ENCODE results near the gene CDA. TPM values are rescaled to one million over a fixed set of nuclear protein-coding genes. Genes with fewer than 3 reads are reported as not detected.
A peak's percentile ranks its signal among the peaks of the same experiment; 100 is the strongest.

Gene CDA
- not detected in 2 replicates for polyA plus RNA-seq (2014; cell fraction: cytosol; rRNA removed)
- not detected in 2 replicates for polyA plus RNA-seq (2014; cell fraction: nucleus; rRNA removed)

GRCh38 chr1:20588634-20589225 lies at the start of gene CDA:
Gene CDA (plus strand): TSS chr1:20589097. CDS start chr1:20589130, 33 bp downstream.
- DNase-seq (ENCODE audit: low spot score): no peak

GRCh38 chr1:20540281-20540680 lies 48.6 kb upstream of the CDA start:
- DNase-seq (ENCODE audit: low spot score): no peak

- no peak for DNase-seq (ENCODE audit: low spot score)
Observed at GRCh38 chr1:20546637-20547036, 42.3 kb upstream of the CDA start.

- no peak for DNase-seq (ENCODE audit: low spot score)
Observed at GRCh38 chr1:20551161-20551560, 37.7 kb upstream of the CDA start.

DNA sequence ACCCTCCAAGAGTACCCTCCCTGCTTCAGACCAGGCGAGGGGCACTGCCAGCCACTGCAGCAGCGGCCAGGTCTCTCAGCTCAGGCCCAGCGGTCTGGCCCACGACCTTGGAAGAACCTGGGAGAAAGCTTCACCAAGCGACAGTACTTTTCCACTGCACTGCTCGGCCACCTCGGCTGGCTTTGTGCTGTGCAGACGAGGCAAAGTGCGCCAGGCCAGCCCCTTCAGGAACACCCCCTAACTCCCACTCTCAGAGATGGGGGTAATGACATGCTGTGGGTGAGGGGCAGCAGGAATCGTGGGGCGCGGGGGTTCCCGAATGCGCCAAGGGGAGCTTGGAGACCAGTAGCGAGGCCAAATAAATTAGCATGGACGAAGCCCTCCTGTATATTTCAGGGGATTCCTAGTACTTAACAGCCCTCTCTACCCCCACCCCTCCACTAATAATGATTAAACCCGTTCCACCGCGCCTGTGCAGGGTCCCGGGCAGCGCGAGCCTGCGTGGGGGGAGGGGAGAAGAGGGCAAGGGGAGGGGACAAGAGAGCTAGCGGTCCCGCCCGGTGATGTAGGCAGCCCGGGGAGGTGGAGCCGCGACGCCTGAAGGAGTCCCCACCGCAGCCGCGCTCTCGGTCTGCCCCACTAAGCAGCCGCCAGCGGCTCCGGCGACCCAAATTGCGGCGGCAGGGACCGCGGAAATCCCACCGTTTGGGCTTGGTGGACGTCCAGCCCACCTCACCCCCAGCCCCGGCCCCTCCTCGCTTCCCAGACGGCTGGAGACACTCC lies 36.8 kb upstream of the CDA start, which contains the start of gene FAM43B:
FAM43B (plus strand) TSS at position 629 of the 783 bp plus-strand sequence. CDS start 401 bp downstream, outside the sequence.
- DNase-seq (ENCODE audit: low spot score): peak; percentile 22

GRCh38 chr1:20552728-20553445 lies 36.0 kb upstream of the CDA start:
- no peak for DNase-seq (ENCODE audit: low spot score)

DNA sequence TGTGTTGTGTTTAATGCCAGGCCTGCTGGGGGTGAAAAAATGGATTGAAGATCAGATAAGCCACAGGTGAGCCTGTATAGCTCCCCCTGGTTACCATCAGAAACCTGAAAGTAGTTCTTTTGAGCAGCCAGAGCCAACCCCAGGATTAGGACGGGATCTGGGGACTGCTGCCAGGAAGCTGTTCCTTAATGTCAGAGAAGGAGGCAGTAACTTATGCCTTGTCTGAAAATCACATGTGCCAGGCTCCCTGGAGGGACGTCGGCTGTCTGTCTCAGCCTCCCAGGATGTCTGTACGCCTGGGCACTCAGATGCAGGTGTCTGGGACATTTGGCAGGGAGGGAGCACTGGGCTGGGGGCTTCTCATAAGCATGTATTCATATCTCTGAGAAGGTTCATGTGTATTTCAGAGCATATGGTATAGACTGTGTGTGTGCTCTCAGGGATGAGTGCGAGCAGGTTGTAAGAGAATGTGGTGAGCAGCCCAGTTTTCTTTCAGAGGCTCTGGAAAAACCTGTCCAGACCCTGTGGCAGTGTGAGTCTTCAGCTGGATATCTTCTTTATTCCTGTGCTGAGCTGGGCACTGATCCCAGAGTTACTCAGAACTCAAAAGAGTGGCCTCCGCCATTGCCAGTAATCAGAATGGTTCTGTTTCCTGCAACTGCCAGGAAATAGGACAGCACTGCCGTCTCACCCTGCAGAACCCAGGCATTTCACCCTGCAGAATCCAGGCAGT lies 33.7 kb upstream of the CDA start:
- no peak for DNase-seq (ENCODE audit: low spot score)

- no peak for DNase-seq (ENCODE audit: low spot score)
Observed at GRCh38 chr1:20555758-20556120, 33.2 kb upstream of the CDA start.

GRCh38 chr1:20558191-20558590 lies 30.7 kb upstream of the CDA start:
- DNase-seq (ENCODE audit: low spot score): no peak

- DNase-seq (ENCODE audit: low spot score): no peak
Observed at GRCh38 chr1:20560966-20561365, 27.9 kb upstream of the CDA start.

- DNase-seq (ENCODE audit: low spot score): no peak
Observed at GRCh38 chr1:20565234-20565633, 23.7 kb upstream of the CDA start.

DNA sequence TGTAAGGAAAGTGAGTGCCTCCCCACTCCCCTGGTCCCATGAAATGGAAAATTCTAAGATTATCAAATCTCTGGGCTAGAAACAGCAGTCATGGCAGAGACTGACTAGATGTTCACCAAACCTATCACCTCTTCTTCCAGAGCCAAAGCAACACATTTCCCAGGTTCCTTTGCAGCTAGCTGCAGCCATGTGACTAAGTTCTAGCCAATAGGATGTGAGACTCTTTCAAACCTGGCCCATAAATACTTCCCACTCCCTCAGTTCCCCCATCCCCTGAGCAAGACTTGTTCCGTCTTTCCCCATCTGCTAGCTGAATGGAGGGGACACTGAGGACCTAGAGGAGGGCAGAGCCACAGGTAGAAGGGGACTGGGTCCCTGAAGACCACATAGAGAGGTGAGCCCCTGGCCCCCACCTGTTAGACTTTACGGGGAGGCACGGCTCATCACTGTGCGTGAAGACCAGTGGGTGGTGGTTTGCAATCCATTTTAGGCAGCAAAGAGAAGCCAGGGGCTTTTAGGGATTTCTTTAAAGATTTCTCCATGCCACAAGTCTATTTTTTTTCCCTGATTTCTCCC lies 19.3 kb upstream of the CDA start:
- no peak for DNase-seq (ENCODE audit: low spot score)

DNA sequence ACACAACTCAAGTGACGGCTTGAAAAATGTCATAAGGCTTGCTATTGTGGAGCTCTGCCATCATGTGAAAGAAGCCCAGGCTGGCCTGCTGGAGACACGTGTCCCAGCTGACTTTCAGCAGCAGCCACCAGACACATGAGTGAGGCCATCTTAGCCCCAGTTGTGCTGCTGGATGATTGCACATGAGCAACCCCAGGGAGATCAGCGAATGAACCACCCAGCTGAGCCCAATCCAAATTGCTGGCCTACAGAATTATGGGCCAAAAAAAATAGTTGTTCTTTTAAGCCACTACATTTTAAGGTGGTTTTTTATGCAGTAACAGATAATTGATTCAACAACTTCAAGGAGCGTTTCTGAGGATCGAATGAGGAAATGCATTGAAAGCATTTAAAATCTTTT lies 17.5 kb upstream of the CDA start:
- no peak for DNase-seq (ENCODE audit: low spot score)

GRCh38 chr1:20573987-20574386 lies 14.9 kb upstream of the CDA start:
- no peak for DNase-seq (ENCODE audit: low spot score)

DNA sequence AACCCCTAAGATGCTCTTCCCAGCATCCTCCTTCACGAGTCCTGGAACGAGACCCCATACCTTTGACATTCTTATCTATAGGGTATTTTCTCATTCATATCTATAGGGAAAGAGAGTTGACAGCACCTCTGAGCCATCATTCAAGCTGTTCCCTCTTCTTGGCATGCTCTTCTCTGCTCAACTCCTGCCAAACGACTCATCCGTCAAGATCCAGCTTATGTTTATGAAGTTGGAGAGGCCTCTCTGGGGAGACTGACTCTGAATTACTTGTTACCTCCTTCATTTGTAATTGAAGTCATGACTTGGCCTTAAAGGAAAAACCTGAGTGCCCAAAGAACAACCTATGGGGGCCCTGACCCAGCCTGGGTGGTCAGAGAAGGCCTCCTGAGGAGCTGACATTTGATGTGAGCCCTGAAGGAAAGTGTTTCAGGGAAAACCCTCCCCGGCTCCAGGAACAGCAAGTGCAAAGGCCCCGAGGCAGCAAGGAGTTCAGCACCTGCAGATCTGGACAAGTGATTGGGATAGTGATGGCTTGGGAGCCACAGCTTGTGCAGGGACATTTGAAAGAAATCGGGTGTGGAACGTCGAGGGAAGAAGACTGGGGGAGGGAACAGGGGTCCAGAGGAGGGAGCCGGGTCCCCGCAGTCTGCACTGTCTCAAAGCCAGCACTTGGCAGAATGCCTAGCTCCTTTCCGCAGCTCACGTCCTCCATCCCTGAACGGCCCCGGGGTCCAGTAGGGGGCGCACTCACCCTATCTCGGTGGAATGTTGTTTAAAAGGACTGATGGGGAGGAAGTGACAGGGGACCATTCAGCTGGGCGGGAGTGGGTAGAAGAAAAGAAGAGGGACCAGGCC lies 14.0 kb upstream of the CDA start:
- peak; percentile 40 for DNase-seq (ENCODE audit: low spot score)

DNA sequence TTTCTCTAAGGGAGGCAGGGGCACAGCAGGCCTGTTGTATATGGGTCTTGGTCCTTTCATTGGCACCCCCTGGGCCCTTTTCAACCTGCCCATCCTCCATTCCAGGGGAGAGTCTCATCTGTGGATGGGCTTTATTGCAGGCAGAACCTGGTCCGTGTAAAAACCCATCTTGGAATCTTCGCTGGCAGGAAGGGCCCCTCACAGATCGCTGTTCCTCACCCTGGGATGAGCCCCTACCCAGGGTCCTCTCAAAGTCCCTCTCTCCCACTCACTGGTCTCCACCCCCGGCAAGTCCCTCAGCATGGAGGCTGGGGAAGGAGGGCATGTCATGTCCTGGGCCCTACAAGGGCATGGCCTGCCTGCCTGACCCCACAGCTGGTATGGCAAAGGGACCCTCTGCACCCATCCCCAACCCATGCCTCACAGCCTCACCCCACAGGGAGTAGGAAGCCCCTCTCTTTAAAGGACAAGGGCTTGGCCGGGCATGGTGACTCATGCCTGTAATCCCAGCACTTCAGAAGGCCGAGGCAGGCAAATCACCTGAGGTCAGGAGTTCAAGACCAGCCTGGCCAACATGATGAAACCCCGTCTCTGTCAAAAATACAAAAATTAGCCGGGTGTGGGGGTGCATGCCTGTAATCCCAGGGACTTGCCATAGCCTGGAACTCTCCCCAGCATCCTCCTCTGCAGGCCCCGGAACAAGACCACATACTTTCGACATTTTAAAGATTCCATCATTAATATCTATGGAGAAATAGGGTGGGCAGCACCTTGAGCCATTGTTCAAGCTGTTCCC lies 13.2 kb upstream of the CDA start:
- no peak for DNase-seq (ENCODE audit: low spot score)

- no peak for DNase-seq (ENCODE audit: low spot score)
Observed at GRCh38 chr1:20578062-20578461, 10.8 kb upstream of the CDA start.

DNA sequence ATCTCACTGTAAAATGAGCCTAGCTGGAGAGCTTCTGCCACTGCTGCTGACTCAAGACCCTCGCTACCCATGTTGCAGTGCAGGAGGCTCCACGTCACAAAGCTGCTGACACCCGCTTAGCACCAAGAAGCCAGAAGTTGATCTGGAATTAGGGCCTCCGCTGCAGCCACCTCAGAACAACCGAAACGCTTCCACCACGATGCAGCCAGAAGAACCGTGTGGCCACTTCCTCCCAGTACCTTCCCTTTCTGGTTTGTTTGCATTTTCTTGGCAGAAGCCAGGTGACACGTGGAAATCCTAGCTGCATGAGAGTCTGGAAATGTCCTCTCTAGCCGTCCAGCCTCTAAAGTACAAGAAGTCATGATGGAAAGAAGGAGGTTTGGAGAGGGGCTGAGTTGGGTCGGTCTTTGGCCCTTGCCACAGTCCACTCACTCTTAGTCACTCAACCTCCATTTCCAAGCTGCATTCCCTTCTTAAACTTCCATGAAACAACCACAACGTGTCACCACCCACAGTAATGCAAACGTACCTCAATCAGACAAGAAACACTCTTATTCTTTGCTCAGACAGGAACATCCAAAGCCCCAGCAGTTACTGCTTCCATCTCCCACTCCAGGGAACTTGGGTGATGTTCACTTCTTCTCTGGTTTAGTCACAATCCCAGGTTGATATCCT lies 10.0 kb upstream of the CDA start:
- DNase-seq (ENCODE audit: low spot score): no peak

DNA sequence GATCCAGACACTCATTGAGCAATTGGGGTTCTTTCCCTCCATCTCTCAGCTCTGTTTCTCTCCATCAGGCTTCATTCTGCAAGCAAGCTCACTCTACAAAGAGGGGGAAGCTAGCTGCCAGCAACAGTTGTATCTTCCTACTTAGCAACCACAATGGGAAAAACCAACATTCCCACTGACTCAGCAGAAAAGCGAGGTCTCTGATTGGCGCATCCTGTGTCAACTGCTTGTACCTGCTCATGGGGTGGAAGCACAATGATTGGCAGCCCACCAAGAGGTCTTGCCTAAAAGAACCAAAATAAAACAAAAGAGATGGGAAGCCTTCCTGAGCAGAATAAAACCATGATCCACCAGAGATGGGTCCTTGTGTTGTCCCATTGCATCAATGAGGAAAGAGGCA lies 4.0 kb upstream of the CDA start:
- DNase-seq (ENCODE audit: low spot score): no peak
